GM12875 (cell line): ENCODE data around the gene DDI2.

ENCODE experiments used
- H3K4me3 ChIP-seq: one replicate; pipeline ENCODE4 v1.5.1; 2011; ENCODE audit warnings: low read depth, low read length, control low read depth
- TF ChIP-seq, protein P1 (sequence below): IDR thresholded peaks from 2 replicates; pipeline ENCODE4 v1.5.1; 2011; ENCODE audit warnings: low read depth, mild to moderate bottlenecking, control low read depth, inconsistent platforms, low read length, moderate library complexity, borderline replicate concordance; ENCODE audit not compliant: insufficient read depth

DDI2 gene

GRCh38 chr1:15709226-15709625 lies 92.0 kb downstream of the DDI2 start:
- no peak overlapping the region for H3K4me3 ChIP-seq
- TF ChIP-seq, protein P1, sequence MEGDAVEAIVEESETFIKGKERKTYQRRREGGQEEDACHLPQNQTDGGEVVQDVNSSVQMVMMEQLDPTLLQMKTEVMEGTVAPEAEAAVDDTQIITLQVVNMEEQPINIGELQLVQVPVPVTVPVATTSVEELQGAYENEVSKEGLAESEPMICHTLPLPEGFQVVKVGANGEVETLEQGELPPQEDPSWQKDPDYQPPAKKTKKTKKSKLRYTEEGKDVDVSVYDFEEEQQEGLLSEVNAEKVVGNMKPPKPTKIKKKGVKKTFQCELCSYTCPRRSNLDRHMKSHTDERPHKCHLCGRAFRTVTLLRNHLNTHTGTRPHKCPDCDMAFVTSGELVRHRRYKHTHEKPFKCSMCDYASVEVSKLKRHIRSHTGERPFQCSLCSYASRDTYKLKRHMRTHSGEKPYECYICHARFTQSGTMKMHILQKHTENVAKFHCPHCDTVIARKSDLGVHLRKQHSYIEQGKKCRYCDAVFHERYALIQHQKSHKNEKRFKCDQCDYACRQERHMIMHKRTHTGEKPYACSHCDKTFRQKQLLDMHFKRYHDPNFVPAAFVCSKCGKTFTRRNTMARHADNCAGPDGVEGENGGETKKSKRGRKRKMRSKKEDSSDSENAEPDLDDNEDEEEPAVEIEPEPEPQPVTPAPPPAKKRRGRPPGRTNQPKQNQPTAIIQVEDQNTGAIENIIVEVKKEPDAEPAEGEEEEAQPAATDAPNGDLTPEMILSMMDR: no peak

GRCh38 chr1:15712168-15712567 lies 94.9 kb downstream of the DDI2 start:
- TF ChIP-seq, protein P1: no peak
- H3K4me3 ChIP-seq: no peak overlapping the region

- TF ChIP-seq, protein P1: no peak
- no peak overlapping the region for H3K4me3 ChIP-seq
These were observed 97.3 kb downstream of the DDI2 start for GRCh38 chr1:15714406-15715136.

DNA sequence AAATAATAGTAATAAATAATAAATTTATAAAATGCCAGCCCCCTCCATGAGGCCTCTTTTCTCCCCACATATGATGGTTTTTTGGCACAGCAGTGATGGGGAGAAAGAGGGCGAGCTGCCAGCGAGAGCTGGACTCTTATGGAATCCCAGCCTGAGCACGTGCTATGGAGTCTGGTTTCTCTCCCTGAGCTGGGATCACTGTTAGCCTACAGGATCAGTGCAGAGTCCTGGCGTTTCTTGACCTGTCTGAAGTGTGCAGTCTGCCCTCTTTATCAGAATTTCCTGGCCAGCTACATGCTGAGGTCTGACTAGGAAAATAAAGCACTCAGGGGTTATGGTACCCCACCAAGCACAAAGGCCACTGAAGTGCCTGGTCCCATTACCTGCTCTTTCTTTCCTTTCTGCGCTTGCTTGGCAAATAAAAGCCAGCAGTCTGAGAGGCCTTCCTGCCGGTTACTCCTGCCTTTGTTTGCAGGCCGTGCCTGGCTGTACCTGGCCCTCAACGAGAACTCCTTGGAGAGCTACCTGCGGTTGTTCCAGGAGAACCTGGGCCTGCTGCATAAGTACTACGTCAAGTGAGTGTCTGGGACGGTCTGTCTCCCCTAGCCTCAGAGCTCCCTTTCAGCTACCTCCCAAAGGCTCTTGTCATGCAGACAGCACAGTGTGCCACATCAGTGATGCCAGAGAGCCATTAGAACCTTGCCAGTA lies 100.3 kb downstream of the DDI2 start:
- H3K4me3 ChIP-seq: no peak overlapping the region
- TF ChIP-seq, protein P1: no peak

- H3K4me3 ChIP-seq: no peak overlapping the region
- TF ChIP-seq, protein P1: no peak
These were observed 100.9 kb downstream of the DDI2 start for GRCh38 chr1:15718199-15718601.
